ENCODE results near the gene ESRRG. TPM values are rescaled to one million over a fixed set of nuclear protein-coding genes. Genes with fewer than 3 reads are reported as not detected.

ESRRG gene
- total RNA-seq, 2 donors from 2014 or later = 5.1 to 6.7 TPM

- Histone ChIP-seq H3K27ac (ENCODE audit: low read depth, low read length) (no peak overlapping the region), H3K27me3 (ENCODE audit: control insufficient read depth, insufficient read depth, low read length, poor library complexity, severe bottlenecking) (no peaks in the 10 kb centered on the region), H3K4me3 (ENCODE audit: low read length) (no peak overlapping the region), H3K4me1 (ENCODE audit: control insufficient read depth, insufficient read depth, low read length) (no peaks in the 10 kb centered on the region), H3K9me3 (ENCODE audit: control insufficient read depth, low read length) (peaks cover 5% of the 10 kb centered on the region), H3K9ac (ENCODE audit: extremely low read depth, low read length, poor library complexity, severe bottlenecking) (no peak overlapping the region), H3K36me3 (ENCODE audit: control insufficient read depth, insufficient read depth, low read length) (no peaks in the 10 kb centered on the region)
- H3K27me3 Mint-ChIP-seq (ENCODE audit: insufficient read depth) = no peaks in the 10 kb centered on the region
- no peaks in the 10 kb centered on the region for H3K4me1 Mint-ChIP-seq
- peaks cover 2% of the 10 kb centered on the region for H3K36me3 Mint-ChIP-seq (ENCODE audit: low read depth)
- no peak overlapping the region for H3K4me3 Mint-ChIP-seq
- TF ChIP-seq, protein P1, sequence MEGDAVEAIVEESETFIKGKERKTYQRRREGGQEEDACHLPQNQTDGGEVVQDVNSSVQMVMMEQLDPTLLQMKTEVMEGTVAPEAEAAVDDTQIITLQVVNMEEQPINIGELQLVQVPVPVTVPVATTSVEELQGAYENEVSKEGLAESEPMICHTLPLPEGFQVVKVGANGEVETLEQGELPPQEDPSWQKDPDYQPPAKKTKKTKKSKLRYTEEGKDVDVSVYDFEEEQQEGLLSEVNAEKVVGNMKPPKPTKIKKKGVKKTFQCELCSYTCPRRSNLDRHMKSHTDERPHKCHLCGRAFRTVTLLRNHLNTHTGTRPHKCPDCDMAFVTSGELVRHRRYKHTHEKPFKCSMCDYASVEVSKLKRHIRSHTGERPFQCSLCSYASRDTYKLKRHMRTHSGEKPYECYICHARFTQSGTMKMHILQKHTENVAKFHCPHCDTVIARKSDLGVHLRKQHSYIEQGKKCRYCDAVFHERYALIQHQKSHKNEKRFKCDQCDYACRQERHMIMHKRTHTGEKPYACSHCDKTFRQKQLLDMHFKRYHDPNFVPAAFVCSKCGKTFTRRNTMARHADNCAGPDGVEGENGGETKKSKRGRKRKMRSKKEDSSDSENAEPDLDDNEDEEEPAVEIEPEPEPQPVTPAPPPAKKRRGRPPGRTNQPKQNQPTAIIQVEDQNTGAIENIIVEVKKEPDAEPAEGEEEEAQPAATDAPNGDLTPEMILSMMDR (conservative IDR thresholded peaks at IDR 0.05) = no peak
- peaks cover 18% of the 10 kb centered on the region for H3K9me3 Mint-ChIP-seq
- WGBS, 2 experiments (ENCODE audit: insufficient coverage in 1 of 2, insufficient read length in 1 of 2) = 100% methylated on average over 1 of the region's 1 CpG; no CpG with 5 or more reads in 1 of the 2 experiments
- DNase-seq = no peak
- no peak overlapping the region for H3K27ac Mint-ChIP-seq
Measured at GRCh38 chr1:216485042-216485441, 238.2 kb downstream of the ESRRG start.

DNA sequence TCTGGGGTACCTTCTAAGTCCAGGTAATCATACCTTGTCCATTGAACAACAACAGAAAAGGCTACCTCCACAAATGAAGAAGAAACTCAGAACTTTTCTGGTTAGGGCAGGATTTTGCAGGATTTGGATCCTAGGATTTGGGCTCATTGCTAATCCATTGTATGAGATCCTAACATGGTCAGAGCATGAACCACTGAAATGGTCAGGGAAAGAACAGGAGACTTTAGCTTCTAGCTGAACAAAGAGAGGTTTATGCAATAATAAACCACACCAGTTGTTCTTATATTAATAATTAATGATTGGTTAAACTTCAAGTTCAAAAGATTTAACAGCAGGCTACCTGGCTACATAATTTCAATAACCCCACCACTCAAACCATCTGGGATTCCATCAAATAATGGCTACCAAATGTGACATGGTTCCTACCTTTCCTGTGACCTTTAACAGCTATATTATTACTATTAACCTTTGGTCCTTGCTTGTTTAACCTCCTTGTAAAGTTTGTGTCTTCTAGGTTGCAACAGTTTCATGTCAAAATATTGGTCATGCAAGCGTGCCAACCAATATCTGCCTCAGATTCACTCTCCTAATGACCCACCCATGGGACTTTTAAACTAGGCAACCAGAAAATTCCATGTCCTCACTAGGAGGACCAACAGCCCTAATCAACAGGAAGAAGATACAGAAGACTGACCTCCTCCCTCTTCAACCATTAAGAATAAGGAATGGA is 239.4 kb downstream of the ESRRG start:
- TF ChIP-seq, protein P1 (conservative IDR thresholded peaks at IDR 0.05) = no peak
- Histone ChIP-seq H3K27ac (ENCODE audit: low read depth, low read length) (no peak overlapping the region), H3K27me3 (ENCODE audit: control insufficient read depth, insufficient read depth, low read length, poor library complexity, severe bottlenecking) (no peaks in the 10 kb centered on the region), H3K36me3 (ENCODE audit: control insufficient read depth, insufficient read depth, low read length) (no peaks in the 10 kb centered on the region), H3K9me3 (ENCODE audit: control insufficient read depth, low read length) (peaks cover 5% of the 10 kb centered on the region), H3K4me3 (ENCODE audit: low read length) (no peak overlapping the region), H3K9ac (ENCODE audit: extremely low read depth, low read length, poor library complexity, severe bottlenecking) (no peak overlapping the region), H3K4me1 (ENCODE audit: control insufficient read depth, insufficient read depth, low read length) (no peaks in the 10 kb centered on the region)
- WGBS, 2 experiments (ENCODE audit: insufficient coverage in 1 of 2, insufficient read length in 1 of 2) = 87 to 100% methylated on average over 1 of the region's 1 CpG
- no peak overlapping the region for H3K4me3 Mint-ChIP-seq
- no peak for DNase-seq
- H3K4me1 Mint-ChIP-seq = no peaks in the 10 kb centered on the region
- no peak overlapping the region for H3K27ac Mint-ChIP-seq
- H3K27me3 Mint-ChIP-seq (ENCODE audit: insufficient read depth) = no peaks in the 10 kb centered on the region
- peaks cover 18% of the 10 kb centered on the region for H3K9me3 Mint-ChIP-seq
- H3K36me3 Mint-ChIP-seq (ENCODE audit: low read depth) = peaks cover 2% of the 10 kb centered on the region

DNA sequence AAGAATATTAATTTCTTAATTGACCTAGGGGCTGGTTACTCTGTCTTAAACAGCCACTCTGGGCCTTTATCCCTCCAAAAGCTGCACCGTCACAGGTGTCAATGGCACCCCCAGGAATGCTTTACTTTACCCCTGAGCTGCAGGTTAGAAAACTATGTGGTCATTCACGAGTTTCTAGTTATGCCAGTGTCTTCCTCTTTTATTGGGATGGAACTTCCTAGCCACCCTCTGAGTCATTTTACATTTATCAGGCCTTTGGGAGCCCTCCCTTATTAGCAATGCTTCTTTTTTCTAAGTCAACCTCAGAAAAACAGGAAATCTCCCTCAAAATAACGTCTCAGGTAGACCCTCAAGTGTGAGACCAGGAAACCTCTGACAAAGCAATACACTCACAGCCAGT is 240.6 kb downstream of the ESRRG start:
- Histone ChIP-seq H3K9me3 (ENCODE audit: control insufficient read depth, low read length) (peaks cover 5% of the 10 kb centered on the region), H3K4me3 (ENCODE audit: low read length) (no peak overlapping the region), H3K27me3 (ENCODE audit: control insufficient read depth, insufficient read depth, low read length, poor library complexity, severe bottlenecking) (no peaks in the 10 kb centered on the region), H3K4me1 (ENCODE audit: control insufficient read depth, insufficient read depth, low read length) (no peaks in the 10 kb centered on the region), H3K9ac (ENCODE audit: extremely low read depth, low read length, poor library complexity, severe bottlenecking) (no peak overlapping the region), H3K27ac (ENCODE audit: low read depth, low read length) (no peak overlapping the region), H3K36me3 (ENCODE audit: control insufficient read depth, insufficient read depth, low read length) (no peaks in the 10 kb centered on the region)
- 80 to 86% methylated on average over 2 to 3 of the region's 3 CpGs for WGBS, 2 experiments (ENCODE audit: insufficient coverage in 1 of 2, insufficient read length in 1 of 2)
- TF ChIP-seq, protein P1 (conservative IDR thresholded peaks at IDR 0.05) = no peak
- no peak overlapping the region for H3K27ac Mint-ChIP-seq
- H3K9me3 Mint-ChIP-seq = peaks cover 18% of the 10 kb centered on the region
- H3K4me1 Mint-ChIP-seq = no peaks in the 10 kb centered on the region
- no peaks in the 10 kb centered on the region for H3K27me3 Mint-ChIP-seq (ENCODE audit: insufficient read depth)
- H3K4me3 Mint-ChIP-seq = no peak overlapping the region
- DNase-seq = no peak
- H3K36me3 Mint-ChIP-seq (ENCODE audit: low read depth) = peaks cover 2% of the 10 kb centered on the region

Measured in endodermal cell (in vitro differentiated cells).